Activated effector memory CD4-positive, alpha-beta T cell treated with Interleukin-2 at 50 U/mL for 16 hours (primary cell): ENCODE data around the gene GP5.

Experiments
- DNase-seq: peaks from one replicate; pipeline ENCODE4 v3.0.0-alpha.2; 2020

Gene GP5

DNA sequence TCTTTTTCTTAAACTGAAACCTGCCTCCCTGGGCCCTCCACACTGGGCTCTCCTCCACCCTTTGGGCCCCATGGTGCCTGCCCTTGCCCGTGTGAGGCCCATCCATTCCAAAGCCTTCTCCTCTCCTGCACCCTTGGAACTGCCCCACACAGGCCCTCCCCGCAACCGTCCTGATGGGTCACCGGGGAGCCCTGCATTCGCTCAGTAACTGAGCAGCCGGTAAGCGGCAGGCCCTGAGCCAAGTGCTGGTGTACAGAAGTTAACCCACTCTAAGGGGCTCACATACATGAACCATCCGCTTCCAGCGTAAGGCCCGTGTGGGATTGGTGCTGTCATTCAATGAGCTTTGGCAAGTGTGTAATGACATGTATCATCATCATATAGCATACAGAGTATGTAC, 24.1 kb downstream of the GP5 start:
- DNase-seq = no peak

- DNase-seq = no peak
These were observed 25.2 kb downstream of the GP5 start for GRCh38 chr3:194373899-194374298.

DNA sequence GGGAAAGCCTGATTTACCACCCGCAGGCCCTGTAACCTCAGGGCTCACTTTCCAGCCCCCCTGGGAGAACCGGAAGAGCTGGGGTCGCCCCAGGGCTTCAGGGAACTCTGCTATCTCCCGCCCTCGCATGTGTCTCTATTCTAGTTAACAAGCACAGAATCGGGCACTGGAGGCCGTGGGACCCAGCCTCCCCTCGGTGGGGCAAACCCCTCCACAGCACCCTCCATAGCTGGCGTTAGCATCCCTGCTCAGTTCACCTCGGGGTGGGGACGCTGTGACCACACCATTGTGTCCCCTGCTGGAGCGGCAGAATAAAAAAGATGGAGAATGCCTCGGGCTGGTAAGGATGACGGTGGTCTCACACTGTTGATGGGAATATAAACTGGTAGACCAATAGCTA, 26.0 kb downstream of the GP5 start:
- DNase-seq = no peak

- no peak for DNase-seq
These were observed 28.3 kb downstream of the GP5 start for GRCh38 chr3:194370753-194371152.

DNA sequence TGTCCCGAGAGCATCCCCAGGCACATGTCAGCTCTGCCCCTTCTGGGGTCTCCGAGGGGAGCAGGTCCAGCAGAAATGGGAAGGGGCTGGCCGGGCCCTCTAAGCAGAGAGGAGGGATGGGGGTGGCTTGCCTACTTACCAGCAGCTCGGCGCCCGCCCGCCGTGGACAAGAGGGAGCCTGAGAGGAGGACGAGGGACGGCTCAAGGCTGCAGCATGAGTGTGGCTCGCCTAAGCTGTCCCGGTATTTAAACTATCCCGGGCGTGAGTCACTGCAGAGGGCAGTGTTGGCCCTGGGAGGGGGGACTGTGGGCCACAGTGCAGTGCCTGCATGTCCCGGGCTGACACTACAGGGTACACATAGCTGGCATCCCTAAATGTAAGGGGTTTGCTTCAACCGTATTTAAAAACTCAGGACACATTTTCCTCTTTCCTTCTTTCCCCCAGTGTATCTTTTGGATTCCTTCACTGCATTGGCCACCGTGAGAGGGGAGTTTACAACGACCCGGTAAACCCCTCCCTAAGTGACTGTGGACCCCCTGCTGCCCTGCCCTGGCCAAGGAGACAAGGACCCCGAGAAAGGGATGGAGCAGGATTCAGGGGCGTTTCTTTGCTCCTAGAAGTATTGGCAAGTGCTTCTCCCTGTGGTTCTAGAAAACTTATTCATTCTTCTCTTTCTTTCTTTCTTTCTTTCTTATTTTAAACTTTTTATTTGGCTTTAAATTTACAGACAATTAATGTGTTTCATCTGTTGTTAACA, 29.4 kb downstream of the GP5 start, which contains the start of gene LRRC15:
Gene LRRC15, minus strand, starts transcription at position 222 of the 758 bp plus-strand sequence. CDS start 8,700 bp downstream, outside the sequence.
- DNase-seq = no peak

GRCh38 chr3:194368918-194369317, 30.1 kb downstream of the GP5 start:
- DNase-seq = no peak

- DNase-seq = no peak
These were observed 30.8 kb downstream of the GP5 start for GRCh38 chr3:194367992-194368841.

DNA sequence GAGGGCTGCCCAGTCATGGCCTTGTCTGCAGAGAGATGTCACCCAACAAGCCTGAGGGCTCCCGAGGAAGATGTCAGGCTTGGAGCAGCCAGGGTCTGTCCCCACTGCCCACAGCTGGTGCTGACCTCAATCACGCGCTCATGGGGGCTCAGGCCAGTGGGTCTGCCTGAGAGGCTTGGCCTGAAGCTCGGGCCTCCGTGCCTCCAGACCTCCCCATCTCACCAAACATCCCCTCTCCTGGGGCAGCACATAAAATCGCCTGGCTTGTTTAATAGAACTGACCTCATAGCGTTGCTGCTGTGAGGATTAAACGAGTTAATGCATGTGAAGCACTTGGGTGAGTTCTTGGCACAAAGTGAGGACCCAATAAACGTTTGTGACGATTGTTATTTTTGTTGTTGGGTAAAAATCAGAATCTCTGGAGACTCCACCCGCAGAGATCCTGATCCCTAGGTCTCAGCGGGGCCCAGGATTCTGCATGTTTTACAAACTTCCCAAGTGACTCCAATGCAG, 33.0 kb downstream of the GP5 start:
- DNase-seq = no peak

DNA sequence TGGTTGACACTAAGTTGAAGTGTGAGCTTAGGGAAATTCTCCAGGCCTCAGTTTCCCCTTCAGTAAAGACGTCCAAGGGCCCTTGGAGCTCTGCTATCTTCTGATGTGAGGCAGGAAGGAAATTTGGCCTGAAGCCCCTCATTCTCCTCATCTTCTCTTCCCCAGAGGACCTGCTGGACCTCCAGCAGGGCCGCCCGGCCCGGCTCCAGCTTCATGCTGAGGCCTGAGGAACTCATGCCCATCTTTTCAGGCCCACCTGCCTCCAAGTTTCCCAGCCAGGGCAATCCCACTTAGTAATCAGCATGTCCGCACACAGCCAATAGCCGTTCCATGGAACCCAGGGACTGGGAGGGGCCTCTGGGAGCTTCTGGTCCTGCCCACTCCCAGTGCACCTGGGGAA, 33.5 kb downstream of the GP5 start:
- DNase-seq = no peak

- no peak for DNase-seq
These were observed 34.2 kb downstream of the GP5 start for GRCh38 chr3:194364652-194365434.

DNA sequence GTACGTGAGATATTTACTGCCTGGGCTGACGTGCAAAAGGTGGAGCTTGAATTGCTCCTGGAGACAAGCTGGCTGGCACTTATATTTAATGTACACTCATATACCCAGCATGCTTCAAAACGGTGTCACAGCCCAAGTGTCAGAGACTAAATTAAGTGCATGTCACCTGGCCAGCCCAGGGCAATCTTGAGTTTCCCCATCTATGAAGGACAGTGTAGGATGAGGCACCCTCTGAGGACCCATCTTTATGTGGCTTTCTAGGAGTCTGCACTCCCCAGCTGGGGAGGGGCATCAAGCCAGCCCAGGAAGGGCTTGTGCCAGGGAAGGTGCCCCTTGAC, 34.8 kb downstream of the GP5 start:
- DNase-seq = no peak

DNA sequence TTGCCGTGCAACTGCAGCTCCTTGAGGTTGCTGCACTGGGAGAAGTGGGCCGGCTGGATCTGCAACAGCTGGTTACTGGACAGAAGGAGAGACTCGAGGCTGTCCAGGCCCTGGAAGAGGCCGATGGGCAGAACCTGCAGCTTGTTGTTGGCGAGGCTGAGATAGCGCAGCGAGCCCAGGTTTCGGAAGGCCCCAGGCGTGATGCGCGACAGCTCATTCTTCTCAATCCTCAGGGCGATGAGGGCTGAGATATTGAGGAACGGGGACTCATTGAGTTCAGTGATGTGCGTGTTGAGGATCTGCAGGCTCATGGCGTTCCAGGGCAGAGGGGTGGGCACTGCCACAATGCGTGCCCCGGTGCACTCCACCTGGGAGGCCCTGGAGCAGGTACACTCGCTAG, 38.5 kb downstream of the GP5 start:
- no peak for DNase-seq

GRCh38 chr3:194357681-194358080, 41.4 kb downstream of the GP5 start:
- no peak for DNase-seq

DNA sequence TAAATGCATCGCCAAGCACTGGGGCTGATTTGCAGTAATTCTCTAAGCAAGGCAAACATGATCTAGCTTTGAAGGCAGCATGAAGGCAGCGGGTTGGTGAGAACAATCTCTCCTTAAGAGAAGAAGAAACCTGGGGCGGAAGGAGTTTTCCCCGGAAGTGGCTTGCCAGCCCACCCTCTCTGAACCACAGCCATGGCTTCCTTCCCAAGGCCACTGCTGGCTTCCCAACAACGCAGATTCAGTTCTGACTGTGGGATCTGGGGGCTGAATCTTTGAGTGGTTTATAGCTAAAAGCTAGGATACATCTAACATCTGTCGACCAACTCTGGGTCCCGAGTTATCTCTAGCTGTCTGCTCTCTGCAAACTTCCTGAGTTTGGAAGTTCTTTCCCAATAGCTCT, 43.7 kb downstream of the GP5 start:
- DNase-seq = no peak

DNA sequence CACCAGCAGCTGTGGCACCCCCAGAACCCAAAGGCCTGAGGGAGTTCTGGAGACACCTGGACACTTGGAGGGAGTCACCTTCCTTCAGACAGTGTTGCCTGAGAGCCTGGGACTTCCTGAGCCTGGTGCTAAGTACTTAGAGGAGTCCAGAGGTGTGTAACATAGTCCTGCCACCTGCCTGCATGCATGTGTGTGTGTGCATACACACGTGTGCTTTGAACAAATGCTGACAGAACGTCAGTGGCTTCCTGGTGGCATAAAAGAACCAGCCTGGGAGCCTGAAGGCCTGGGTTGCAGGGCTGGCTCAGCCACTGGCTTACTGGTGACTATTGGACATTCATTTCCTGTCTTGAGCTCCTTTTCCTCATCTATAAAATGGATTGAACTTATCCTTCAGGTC, 44.8 kb downstream of the GP5 start:
- DNase-seq = no peak

DNA sequence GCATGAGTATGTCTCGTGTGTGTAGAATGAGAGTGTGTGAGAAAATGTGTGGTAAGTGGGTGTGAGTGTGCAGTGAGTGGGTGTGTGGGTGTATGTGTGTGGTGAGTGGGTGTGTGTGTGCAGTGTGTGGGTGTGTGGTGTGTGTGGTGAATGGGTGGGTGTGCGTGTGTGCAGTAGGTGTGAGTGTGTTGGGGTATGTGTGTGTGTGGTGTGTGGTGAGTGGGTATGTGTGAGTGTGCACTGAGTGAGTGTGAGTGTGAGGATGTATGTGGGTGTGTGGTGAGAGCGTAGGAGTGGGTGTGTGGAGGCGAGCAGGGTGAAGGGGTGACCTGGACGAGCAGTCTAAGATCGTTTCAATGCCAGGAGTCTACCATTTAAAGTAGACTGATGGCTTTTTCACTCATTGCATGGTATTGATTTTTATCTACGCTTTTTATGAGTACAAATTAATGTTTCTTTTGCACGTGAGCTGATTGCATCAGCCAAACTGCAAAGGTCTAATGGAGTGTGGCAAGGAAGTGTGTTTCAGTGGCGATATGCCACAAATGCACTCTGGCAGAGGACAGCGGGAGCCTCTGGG, 46.3 kb downstream of the GP5 start:
- no peak for DNase-seq

DNA sequence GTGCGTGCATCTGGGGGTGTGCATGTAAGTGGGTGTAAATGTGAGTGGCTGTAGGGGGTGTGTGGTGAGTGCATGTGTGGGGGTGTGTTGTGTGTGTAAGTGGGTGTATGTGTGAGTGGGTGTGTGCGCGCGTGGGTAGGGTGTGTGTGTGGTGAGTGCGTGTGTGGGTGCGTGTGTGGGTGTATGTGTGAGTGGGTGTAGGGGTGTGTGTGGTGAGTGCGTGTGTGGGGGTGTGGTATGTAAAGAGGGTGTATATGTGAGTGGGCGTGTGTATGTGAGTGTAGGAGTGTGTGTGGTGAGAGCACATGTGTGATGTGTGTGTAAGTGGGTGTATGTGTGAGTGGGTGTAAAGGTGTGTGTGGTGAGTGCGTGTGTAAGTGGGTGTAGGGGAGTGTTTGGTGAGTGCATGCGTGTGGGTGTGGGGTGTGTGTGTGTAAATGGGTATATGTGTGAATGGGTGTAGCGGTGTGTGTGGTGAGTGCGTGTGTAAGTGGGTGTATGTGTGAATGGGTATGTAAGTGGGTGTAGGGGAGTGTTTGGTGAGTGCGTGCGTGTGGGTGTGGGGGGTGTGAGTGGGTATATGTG, 47.0 kb downstream of the GP5 start:
- no peak for DNase-seq

DNA sequence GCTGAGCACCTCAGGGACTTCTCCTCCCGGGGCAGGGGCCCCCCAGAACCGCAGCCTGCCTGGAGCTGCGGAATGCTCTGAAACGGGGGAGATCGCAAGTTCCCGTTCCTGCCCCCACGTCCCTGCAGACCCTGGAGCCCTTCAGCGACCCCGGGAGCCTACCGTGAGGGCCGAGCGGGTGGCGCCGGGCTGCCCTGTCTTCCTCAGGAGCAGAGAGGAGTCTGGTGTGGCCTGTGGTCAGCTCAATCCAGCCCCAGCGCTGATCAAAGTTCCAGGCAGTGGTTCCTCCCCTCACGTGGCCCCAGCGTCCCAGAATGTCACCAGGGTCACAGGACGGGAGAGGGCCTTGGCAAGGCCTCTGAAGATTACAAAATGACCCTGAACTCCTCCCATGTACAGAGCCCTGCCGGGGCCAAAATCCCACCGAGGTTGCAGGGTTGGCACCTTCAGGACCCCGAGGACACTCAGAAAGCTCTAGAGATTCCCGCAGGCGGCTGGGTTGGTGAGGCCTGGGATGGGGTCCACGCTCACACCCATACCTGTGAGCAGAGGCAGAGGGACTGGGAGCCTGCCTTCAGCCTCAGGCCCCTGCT, 47.9 kb downstream of the GP5 start, which contains the start of gene CPN2:
Gene CPN2, minus strand, starts transcription at position 249 of the 593 bp plus-strand sequence. CDS start 8,626 bp downstream, outside the sequence.
- DNase-seq = no peak

DNA sequence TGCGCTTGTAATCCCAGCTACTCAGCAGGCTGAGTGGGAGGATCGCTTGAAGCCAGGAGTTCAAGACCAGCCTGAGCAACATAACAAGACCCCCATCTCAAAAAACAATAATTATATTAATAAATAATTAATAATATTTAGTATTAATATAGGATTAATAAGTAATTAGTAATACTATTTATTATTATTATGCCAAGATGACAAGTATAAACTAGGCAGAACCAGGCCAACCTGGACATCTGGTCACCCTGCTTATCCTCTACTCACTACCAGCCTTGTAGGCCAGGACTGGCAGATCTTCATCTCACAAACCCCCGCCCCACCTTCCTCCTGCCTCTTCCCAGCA, 48.4 kb downstream of the GP5 start:
- DNase-seq = no peak

GRCh38 chr3:194348354-194348753, 50.7 kb downstream of the GP5 start:
- DNase-seq = no peak

- no peak for DNase-seq
These were observed 52.4 kb downstream of the GP5 start for GRCh38 chr3:194346621-194347020.

GRCh38 chr3:194346035-194346434, 53.0 kb downstream of the GP5 start:
- no peak for DNase-seq
